HG03103 (cell line): ENCODE measurements around the gene KRT2.
"Not testable (repeated sequence)": the region's sequence is repeated elsewhere in the genome, so short reads cannot be mapped to it uniquely, and the experiment has no call there.

Source experiments
- ATAC-seq: cut with Tn5 transposase; IDR thresholded peaks from one replicate; pipeline ENCODE4 v1.9.1; 2021; ENCODE audit warnings: low read depth; ENCODE audit not compliant: unreplicated experiment

The KRT2 gene

DNA sequence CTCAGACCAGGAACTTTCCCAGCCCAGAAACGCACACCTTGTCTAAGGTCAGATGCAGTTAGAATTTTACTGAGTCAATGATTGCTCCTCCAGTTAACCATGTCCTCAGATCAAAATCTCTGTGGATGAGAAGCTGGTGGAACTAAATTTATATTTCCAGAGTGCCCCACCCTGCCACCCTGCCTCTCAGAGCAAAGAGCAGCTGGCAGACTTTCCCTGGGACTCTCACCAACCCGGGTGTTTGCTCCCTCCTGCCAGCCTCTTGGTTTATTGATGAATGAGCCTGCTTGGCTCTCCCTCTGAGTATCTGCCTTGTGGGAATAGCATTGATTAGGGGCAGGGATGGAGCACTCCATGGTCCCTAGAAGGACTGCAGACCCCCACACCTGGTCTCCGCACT, 34.1 kb upstream of the KRT2 start:
- ATAC-seq: no peak

DNA sequence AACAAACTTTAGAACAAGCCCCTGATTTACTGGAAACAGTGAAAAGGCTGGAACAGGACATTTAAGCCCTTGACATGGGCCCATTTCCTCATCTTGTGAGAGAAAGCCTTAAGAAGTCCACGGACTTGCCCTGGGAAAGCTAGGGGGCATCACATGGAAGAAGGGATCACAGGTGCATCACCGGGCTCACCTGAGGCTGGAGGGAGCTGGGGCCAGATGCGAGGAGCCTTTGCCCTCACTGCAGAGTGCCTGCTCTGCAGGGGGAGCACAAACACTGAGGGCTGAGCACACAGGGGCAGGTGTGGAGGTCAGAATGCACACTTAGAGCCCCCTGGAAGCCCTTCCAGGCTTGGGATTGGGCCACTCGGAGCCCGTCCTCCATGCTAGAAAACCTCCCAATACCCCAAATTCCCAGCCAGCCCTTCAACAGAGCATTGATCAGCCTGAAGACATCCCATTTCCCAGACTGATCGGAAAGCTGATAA, 33.4 kb upstream of the KRT2 start:
- ATAC-seq: no peak

- ATAC-seq: no peak
Observed at GRCh38 chr12:52684431-52684830, 32.4 kb upstream of the KRT2 start.

- ATAC-seq: no peak
Observed at GRCh38 chr12:52683575-52684300, 31.7 kb upstream of the KRT2 start.

GRCh38 chr12:52682938-52683574, 31.0 kb upstream of the KRT2 start:
- ATAC-seq: no peak

DNA sequence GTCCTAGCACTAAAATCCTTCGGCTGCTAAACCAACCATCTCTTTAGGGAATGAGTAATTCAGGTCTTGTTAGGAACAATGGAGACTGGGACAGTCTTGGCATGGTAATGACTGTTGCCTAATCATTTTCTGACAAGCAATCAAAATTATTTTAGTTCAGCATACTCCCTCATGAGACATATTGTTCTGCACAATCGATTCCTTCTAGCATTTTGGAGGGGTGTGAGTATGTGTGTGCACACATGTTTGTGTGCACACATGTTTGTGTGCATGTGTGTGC, 30.3 kb upstream of the KRT2 start:
- no peak for ATAC-seq

- no peak for ATAC-seq
Observed at GRCh38 chr12:52681526-52682380, 29.7 kb upstream of the KRT2 start.

DNA sequence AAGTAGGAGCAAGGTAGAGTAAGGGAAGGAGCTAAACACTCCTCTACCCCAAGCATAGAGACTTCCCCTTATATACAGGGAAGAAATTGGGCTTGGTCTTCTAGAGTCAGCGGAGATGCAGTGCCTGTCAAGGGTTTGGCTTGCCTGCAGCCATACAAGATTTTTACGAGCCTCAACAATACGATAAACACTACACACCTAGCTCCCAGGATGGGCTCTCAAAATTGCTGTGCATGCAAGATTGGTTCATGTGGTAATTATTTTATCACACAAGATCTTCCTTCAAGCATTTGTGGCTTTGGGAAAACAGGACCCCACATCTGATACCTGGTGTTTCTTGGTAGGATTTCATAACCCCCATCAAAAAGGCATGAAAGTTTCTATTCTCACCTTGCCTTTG, 28.4 kb upstream of the KRT2 start, which contains the start of gene KRT1:
Gene KRT1 (minus strand): TSS at position 45 of the 400 bp plus-strand sequence. CDS start 59 bp downstream, outside the sequence.
- no peak for ATAC-seq

DNA sequence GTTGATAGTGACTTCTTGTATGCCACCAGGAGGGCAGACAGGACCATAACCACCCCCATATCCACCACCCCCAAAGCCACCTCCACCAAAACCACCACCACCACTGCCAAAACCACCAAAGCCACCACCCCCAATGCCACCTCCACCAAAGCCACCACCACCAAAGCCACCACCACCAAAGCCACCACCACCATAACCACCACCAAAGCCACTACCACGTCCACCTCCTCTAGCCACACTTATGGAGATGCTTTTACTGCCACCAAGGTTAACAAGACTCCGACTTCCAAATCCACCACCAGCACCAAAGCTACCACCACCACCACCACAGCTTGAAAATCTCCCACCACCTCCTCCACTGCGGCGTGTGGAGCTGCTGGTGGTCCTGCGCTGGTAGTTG, 27.9 kb upstream of the KRT2 start:
- no peak for ATAC-seq

DNA sequence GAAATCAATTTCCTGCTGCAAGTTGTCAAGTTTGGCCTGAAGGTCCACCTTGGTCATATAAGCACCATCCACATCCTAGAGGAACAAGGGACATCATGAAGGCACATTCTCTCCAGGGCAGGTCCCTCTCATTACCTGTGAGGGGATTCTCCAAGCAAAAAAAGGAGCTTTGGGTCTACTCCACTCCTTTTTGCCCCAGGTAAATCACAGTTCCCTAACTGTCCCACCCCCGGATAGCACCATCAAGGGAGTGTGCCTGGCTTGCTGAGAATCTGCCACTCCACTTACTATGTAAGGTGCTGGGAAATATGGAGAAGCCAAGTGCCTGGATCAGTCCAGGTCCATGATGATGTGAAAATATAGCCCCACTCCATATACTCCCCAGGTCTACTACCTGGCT, 25.7 kb upstream of the KRT2 start:
- no peak for ATAC-seq

DNA sequence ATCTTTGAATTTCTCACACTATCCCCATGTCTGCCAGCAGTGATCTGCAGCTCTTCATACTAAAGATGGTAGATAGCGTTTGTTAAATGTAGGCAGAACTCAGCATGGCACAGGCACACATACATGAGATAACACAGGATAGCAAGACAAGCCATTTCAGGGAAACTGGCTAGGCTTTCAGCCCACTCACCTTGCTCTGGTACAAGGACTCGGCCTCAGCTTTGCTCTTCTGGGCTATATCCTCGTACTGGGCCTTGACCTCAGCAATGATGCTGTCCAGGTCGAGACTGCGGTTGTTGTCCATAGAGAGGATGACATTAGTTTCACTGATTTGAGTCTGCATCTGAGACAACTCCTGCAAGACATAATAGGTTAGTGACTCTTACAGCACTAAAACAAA, 25.1 kb upstream of the KRT2 start:
- no peak for ATAC-seq

- ATAC-seq: no peak
Observed at GRCh38 chr12:52676163-52676562, 24.2 kb upstream of the KRT2 start.

- no peak for ATAC-seq
Observed at GRCh38 chr12:52675301-52675701, 23.3 kb upstream of the KRT2 start.

DNA sequence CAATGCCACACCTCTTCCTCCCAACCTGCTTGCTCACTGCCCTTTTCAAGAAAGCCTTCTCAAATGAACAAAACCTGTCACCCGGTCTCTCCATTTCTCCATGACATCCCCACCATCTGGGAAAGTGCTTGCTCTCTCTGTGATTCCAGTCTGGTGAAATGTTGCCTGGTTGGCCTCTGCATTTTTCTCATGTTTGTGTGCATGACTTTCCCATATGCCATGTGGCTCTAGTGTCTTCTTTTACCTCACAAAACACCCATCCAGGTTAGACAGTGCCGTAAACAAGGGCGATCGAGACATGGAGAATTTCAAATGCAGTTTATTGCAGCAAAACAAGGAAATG, 22.4 kb upstream of the KRT2 start:
- no peak for ATAC-seq

DNA sequence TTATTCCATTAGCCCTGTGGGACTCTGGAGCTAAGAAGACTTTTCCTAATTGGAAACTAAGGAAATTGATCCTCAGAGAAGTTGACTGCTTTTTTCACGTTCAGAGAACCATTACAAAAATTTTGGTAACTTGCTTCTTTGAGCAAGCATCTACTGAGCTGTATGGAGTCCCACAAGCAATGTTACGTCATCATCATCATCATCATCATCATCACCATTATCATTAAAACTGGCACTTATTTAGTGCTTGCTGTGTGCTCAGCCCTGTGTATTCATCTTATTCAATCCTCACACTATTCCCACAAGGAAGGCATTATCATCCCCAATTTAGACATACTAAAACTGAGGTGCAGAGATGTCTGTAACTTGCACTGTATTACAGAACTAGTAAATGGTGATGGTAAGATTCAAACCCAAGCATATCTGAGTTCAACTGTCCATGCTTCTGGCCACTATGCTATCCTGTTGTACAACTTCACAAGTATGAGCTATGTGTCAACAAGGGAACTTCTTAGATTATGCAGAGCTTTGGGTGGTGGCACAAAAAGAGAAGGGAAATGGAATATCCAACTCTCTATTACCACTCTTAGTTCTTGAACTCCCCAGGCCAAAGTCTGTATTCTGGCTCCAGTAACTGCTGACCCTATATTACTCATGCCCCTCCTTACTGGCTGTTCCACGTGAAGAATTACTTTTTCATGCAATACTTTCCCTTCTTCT, 21.9 kb upstream of the KRT2 start:
- no peak for ATAC-seq

- ATAC-seq: no peak
Observed at GRCh38 chr12:52673217-52673616, 21.2 kb upstream of the KRT2 start.

GRCh38 chr12:52672321-52672933, 20.4 kb upstream of the KRT2 start:
- no peak for ATAC-seq

- no peak for ATAC-seq
Observed at GRCh38 chr12:52670961-52671360, 18.9 kb upstream of the KRT2 start.

GRCh38 chr12:52670506-52670905, 18.5 kb upstream of the KRT2 start:
- no peak for ATAC-seq

GRCh38 chr12:52669941-52670340, 17.9 kb upstream of the KRT2 start:
- not testable (repeated sequence) for ATAC-seq

GRCh38 chr12:52669426-52669825, 17.4 kb upstream of the KRT2 start:
- no peak for ATAC-seq
